Gastrocnemius medialis (tissue), 4 donors: ENCODE measurements around the gene CCDC188. TPM values are rescaled to one million over a fixed set of nuclear protein-coding genes. Genes with fewer than 3 reads are reported as not detected.

Experiments
- ATAC-seq, 2 donors: fragments of 150-250 bp; one replicate each; pipeline ENCODE4 v1.9.1; 2016
- DNase-seq, 2 donors: peaks; one replicate each; pipeline ENCODE4 v3.0.0-alpha.2; 2019
- H3K27ac ChIP-seq, 4 donors: fragments of 200-600 bp; sonication (generic); 1 replicate in 1 of 4; 2 replicates in 3 of 4; pipeline ENCODE4 v1.5.1; 2016 to 2018; ENCODE audit warnings: mild to moderate bottlenecking in 2 of 4, moderate library complexity in 1 of 4
- H3K27me3 ChIP-seq, 3 donors: fragments of 200-600 bp; sonication (generic) in 2 of 3; 1 replicate in 1 of 3; 2 replicates in 2 of 3; pipeline versions ENCODE4 v1.5.1 to v1.6.0; 2016 to 2019; ENCODE audit warnings: mild to moderate bottlenecking in 1 of 3, moderate library complexity in 1 of 3
- H3K36me3 ChIP-seq, 2 donors: fragments of 200-600 bp; sonication (generic) in 1 of 2; one replicate each; pipeline ENCODE4 v1.5.1; 2017 to 2018
- H3K4me1 ChIP-seq, 2 donors: fragments of 200-600 bp; sonication (generic) in 1 of 2; one replicate each; pipeline ENCODE4 v1.5.1; 2016 to 2017; ENCODE audit warnings: mild to moderate bottlenecking in 2 of 2
- H3K4me3 ChIP-seq, 4 donors: fragments of 200-600 bp; sonication (generic) in 3 of 4; 1 replicate in 1 of 4; 2 replicates in 3 of 4; pipeline ENCODE4 v1.5.1; 2016 to 2019; ENCODE audit warnings: mild to moderate bottlenecking in 2 of 4
- H3K9me3 ChIP-seq, 3 donors: fragments of 200-600 bp; sonication (generic) in 2 of 3; 1 replicate in 1 of 3; 2 replicates in 2 of 3; pipeline ENCODE4 v1.5.1; 2016 to 2019
- POLR2A ChIP-seq, 2 donors: fragments of 450-650 bp; IDR thresholded peaks; one replicate each; pipeline ENCODE4 v1.6.1; 2017; ENCODE audit warnings: antibody characterized with exemption in 2 of 2, mild to moderate bottlenecking in 2 of 2, moderate library complexity in 2 of 2
- in situ Hi-C, 4 donors: fragments of 200-750 bp; cut with MboI; loops; one replicate each; pipeline versions ENCODE4 v1.15.0 to v1.8.0; 2017; ENCODE audit warnings: low sequenced_read_pairs in 4 of 4
- intact Hi-C: fragments of 100-400 bp; cut with DNase I; formaldehyde crosslinking; loops from one replicate; pipeline ENCODE4 v1.15.1; 2023; ENCODE audit warnings: low total_unique reads
- total RNA-seq, 4 donors: library from RNA; depleted of rRNA; stranded (reverse); fragments of >200 nt; gene quantifications; one replicate each; pipeline versions ENCODE4 v1.1.0 to v1.2.3, GENCODE V29; 2016
- TF ChIP-seq, protein P1 (sequence below), 5 experiments: fragments of 450-650 bp in 3 of 5; fragments of 200-600 bp in 2 of 5; sonication (generic) in 2 of 5; IDR thresholded peaks in 4 of 5; conservative IDR thresholded peaks in 1 of 5; 1 replicate in 4 of 5; 2 replicates in 1 of 5; pipeline ENCODE4 v1.5.1; 2016 to 2019; ENCODE audit warnings: antibody characterized with exemption in 5 of 5, mild to moderate bottlenecking in 3 of 5, moderate library complexity in 3 of 5

Gene CCDC188
- total RNA-seq, 4 donors from 2014 or later = 0.82 to 3.5 TPM; not detected in 2

DNA sequence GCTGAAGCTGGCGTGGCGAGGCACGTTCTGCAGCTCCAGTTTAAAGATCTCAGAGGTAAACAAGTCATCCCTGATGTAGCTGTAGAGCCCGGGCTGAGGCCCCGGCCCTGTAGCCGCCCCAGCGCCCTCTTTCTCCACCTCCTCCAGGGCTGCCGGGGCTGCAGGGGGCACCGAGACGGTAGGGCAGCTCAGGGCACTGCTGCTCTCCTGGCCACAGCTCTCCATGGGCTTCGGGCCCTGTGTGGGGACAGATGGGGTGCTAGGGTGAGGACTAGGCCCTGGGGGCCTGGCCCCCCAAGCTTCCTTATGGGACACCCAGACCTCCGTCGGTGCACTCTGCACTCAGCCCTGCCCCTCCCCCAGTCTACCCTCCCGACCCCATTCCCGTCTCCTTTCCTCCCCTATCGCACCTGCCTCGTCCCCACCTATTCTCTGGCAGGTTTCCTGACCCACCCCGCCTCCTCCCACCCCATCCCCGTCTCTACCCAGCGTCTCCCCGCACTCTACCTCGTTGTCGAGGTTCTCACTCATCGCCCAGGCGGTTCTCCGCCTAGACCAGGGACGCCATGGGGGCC, 34.4 kb downstream of the CCDC188 start:
- Histone ChIP-seq H3K9me3 (no peaks in the 10 kb centered on the region), H3K36me3 (peaks cover 0 to 42% of the 10 kb centered on the region in 2 donors), H3K27me3 (no peaks in the 10 kb centered on the region), H3K27ac (peak overlapping the region; percentile 94 to 99 (median 96)), H3K4me3 (peak overlapping the region; percentile 79 to 97 (median 86)), H3K4me1 (peaks cover 28 to 40% of the 10 kb centered on the region in 2 donors)
- no peak for TF ChIP-seq POLR2A (IDR thresholded peaks at IDR 0.05)
- TF ChIP-seq, protein P1, sequence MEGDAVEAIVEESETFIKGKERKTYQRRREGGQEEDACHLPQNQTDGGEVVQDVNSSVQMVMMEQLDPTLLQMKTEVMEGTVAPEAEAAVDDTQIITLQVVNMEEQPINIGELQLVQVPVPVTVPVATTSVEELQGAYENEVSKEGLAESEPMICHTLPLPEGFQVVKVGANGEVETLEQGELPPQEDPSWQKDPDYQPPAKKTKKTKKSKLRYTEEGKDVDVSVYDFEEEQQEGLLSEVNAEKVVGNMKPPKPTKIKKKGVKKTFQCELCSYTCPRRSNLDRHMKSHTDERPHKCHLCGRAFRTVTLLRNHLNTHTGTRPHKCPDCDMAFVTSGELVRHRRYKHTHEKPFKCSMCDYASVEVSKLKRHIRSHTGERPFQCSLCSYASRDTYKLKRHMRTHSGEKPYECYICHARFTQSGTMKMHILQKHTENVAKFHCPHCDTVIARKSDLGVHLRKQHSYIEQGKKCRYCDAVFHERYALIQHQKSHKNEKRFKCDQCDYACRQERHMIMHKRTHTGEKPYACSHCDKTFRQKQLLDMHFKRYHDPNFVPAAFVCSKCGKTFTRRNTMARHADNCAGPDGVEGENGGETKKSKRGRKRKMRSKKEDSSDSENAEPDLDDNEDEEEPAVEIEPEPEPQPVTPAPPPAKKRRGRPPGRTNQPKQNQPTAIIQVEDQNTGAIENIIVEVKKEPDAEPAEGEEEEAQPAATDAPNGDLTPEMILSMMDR (IDR thresholded peaks at IDR 0.05 in 4 of 5, conservative IDR thresholded peaks at IDR 0.05 in 1 of 5) = no peak
- intact Hi-C loops (loop anchor here (5.0 kb wide), 2 partner anchors 94 to 134 kb away; partner anchors contain the start of gene TANGO2), in situ Hi-C loops (no loop called here)
- ATAC-seq (peak; percentile 2 to 3), DNase-seq (no peak)

DNA sequence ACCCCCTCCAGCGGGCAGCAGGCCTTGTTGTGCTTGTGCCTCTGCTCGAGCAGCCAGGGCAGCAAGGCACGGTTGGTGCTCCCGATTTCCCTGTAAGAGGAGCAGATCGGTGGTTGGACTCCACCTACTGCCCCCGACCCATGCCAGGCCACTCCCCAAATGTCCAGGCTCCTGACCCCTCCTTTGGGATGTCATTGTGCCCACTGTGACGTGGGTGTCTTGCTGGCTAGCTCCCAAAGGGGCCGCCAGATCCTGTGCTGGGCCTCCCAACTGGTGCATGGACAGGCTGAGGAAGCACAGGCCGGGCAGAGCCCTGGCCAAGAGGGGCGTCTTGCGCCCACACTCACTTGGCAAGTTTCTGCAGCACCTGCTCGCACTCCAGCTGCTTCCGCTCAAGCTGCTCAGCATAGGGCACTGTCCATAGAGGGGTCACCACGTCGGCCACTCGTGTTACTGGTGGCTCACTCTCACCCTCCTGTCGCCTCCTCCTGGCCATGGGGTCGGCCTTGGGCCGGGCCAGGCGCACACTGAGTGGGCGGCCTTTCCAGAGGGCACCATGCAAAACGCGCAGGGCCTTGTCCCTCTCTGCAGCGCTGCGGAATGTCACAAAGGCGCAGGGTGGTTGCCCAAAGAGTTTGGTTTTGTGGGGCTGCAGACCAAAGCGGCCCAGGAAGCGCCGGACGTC, 35.0 kb downstream of the CCDC188 start, which contains the start of gene RANBP1:
RANBP1 (plus strand) TSS at position 414 of the 685 bp plus-strand sequence; CDS start at position 495, 81 bp downstream.
- intact Hi-C loops (loop anchor here (5.0 kb wide), 2 partner anchors 94 to 134 kb away; partner anchors contain the start of gene TANGO2), in situ Hi-C loops (no loop called here)
- Histone ChIP-seq H3K9me3 (no peaks in the 10 kb centered on the region), H3K36me3 (peaks cover 0 to 38% of the 10 kb centered on the region in 2 donors), H3K27me3 (no peaks in the 10 kb centered on the region), H3K4me1 (peaks cover 28 to 43% of the 10 kb centered on the region in 2 donors), H3K4me3 (peak within 1 kb of the TSS; percentile 79 to 97 (median 86)), H3K27ac (peak within 1 kb of the TSS; percentile 94 to 99 (median 96))
- ATAC-seq = no peak
- TF ChIP-seq, protein P1 (IDR thresholded peaks at IDR 0.05 in 4 of 5, conservative IDR thresholded peaks at IDR 0.05 in 1 of 5) = no peak
- no peak for TF ChIP-seq POLR2A (IDR thresholded peaks at IDR 0.05)
- DNase-seq = no peak

DNA sequence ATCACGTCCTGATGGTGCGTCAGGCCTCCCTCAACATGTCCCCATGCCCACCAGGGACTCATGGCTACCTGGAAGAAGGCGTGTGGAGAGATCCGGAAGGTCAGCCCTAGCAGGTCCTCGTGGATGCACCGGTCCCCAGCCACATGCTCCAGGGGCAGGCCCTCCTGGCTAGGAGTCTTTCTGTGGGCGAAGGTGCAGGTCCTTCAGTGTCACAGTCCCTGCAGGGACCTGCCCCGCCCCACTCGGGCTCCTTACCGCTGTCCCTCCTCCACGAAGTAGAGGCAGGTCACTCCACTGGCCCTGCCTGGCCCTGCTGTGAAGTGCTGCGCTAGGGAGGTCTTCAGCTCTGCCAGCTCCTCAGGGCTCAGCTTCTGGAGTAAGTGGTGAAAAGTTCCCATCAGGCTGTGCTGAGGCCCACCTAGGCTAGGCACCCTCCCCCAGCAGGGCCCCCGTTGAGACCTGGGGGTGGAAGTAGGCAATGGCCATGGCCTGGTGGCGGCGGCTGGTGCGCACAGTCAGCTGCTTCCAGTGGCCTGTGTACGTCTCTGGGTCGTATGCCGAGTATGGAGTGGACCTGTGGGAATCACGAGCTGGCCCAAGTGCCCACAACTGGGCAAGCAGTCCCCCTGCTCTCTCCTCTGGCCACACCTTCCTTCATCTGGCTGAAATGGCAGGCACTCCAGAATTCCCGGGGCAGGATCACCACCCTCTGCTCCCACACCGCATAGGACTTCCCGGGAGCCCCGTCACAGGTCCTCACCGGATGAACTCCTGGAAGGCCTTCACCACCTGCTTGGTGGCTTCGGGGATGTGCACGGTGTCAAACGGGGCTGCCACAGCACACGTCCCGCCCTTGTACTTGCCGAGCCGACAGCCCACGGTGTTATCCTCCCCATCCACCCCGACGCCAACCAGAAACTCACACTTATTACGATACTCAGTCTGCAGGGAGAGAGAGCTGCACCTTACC, 36.1 kb downstream of the CCDC188 start:
- intact Hi-C loops = loop anchor here (5.0 kb wide), 2 partner anchors 92 to 132 kb away; partner anchors contain the start of gene TANGO2
- TF ChIP-seq, protein P1 (IDR thresholded peaks at IDR 0.05 in 4 of 5, conservative IDR thresholded peaks at IDR 0.05 in 1 of 5) = no peak
- TF ChIP-seq POLR2A (IDR thresholded peaks at IDR 0.05) = no peak
- H3K4me3 ChIP-seq = no peak overlapping the region
- no peak for DNase-seq
- peaks cover 28 to 43% of the 10 kb centered on the region in 2 donors for H3K4me1 ChIP-seq
- ATAC-seq = no peak
- in situ Hi-C loops = no loop called here
- H3K27ac ChIP-seq = peak overlapping the region; percentile 94 to 99 (median 96)
- H3K27me3 ChIP-seq = no peaks in the 10 kb centered on the region
- H3K9me3 ChIP-seq = no peaks in the 10 kb centered on the region
- H3K36me3 ChIP-seq = peaks cover 0 to 39% of the 10 kb centered on the region in 2 donors

DNA sequence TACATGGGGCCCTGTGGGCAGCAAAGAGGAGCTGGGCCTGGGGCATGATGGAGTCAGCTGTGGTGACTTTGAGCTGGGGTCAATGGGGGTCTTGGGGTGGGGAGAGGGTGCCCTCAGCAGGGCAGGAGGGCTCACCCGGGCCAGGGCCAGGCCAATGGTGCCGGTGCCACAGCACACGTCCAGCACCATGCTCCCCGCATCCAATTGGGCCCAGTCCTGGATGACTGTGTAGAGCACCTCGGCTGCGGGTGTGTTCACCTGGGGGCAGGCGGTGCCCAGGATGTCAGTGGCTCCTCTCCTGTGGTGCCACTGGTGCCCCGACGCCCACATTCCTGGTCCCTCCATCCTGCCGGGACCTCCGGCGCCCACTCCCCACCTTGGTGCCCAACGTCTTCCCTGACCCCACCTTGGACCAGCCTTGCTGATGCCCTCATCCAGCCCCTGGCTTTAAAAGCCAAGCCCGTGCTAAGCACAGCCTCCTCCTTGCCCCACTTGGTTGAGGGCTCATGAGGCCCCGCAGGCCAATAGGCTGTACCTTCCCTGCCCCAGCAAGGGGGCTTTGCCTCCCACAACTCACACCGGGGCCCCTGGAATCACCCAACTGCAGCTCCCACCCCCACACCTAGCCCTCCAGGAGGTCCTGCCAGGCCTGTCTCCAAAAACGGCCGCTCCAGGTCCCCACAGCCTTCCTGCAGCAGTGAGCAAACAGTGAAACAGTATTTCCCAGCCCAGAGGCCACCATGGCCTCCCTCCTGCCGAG, 37.1 kb downstream of the CCDC188 start:
- H3K4me1 ChIP-seq = peaks cover 23 to 40% of the 10 kb centered on the region in 2 donors
- H3K27me3 ChIP-seq = no peaks in the 10 kb centered on the region
- no peak overlapping the region for H3K4me3 ChIP-seq
- H3K9me3 ChIP-seq = no peaks in the 10 kb centered on the region
- DNase-seq = no peak
- H3K36me3 ChIP-seq = peaks cover 0 to 41% of the 10 kb centered on the region in 2 donors
- H3K27ac ChIP-seq = peak overlapping the region in 1 of 4 donors; percentile 99
- in situ Hi-C loops = no loop called here
- ATAC-seq = no peak
- no peak for TF ChIP-seq POLR2A (IDR thresholded peaks at IDR 0.05)
- TF ChIP-seq, protein P1 (IDR thresholded peaks at IDR 0.05 in 4 of 5, conservative IDR thresholded peaks at IDR 0.05 in 1 of 5) = no peak
- intact Hi-C loops = no loop called here
